ENCODE data around the gene TMEM107.
A peak's percentile ranks its signal among the peaks of the same experiment; 100 is the strongest.

TMEM107 gene

DNA sequence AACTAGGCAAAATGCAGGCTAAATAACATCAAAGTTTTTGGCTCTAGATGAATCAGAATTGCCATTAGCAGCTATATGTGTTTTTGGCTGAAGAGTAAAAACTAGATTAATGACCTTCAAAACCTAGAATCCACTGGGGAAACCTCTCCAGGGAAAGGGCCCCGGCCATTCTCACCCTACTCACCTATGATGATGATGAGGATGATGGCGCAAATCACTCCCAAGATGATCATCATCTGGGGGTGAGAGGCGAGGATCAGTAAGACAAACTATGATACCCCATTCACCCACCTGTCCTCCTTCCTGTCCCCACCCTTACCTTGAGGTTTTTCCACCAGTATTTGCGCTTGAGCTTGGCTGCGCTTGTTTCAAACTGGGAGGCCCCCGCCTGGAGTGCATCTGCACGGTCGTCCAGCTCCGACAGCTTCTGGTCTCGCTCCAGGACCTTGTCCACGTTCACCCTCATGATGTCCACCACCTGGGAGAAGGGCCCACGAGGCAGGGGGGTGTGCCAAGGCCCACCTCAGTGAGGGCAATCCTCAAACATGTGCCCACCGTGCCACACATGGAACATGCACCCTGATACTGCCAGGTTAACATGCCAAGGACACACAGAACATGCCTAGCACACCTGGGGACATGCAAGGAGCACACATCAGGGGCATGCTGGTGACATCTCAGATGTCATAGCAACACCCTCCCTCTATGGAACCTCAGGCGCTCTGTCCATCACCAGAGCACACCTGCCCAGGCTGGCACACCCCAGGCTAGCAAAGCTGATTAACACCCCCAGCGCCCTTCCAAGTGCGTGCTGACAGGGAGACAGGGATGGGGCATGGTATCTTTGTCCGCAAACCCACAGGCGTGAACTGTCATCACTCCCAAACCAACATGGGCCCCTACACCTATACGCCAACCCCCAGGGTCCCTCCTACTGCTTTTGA, 14.6 kb downstream of the TMEM107 start:
- no peak for DNase-seq

DNA sequence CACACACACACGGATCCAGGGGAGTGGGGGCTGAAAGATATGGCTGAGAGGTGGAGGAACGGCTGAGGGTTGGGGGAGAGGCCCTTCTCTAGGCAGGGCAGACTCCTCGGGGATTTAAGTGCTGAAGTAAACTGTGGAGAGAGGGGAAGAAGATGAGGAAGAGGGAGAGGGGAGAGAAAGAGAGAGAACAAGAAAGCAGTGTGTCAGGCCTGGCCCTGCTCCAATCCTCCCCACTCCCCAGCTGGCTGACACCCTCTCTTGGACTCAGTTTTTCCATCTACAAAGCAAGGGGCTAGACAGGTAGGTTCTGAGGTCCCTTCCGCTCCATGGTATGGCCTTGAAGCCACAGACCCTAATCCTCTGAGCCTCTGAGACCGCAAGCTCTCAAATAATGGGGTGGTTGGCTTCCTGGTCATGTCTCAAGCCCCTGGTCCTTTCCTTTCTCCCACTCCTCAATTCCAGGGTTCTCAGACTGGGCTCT, 15.4 kb downstream of the TMEM107 start:
- DNase-seq = no peak

DNA sequence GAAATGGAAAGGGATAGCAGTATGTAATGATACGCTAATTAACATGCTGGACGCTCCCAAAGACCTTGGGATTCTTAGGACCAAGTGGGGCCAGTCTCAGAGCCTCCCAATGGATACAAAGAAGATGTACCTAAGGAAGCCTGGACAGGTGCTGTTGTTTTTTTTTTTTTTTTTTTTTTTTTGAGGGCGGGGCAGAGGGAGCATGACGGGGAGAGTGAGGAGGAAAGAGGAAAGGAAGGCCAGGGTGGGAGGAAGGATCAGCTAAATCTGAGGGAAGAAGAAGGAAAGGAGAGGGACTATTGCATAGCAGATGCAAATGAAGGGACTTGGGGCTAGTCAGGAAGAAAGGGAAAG, 16.0 kb downstream of the TMEM107 start:
- no peak for DNase-seq

DNA sequence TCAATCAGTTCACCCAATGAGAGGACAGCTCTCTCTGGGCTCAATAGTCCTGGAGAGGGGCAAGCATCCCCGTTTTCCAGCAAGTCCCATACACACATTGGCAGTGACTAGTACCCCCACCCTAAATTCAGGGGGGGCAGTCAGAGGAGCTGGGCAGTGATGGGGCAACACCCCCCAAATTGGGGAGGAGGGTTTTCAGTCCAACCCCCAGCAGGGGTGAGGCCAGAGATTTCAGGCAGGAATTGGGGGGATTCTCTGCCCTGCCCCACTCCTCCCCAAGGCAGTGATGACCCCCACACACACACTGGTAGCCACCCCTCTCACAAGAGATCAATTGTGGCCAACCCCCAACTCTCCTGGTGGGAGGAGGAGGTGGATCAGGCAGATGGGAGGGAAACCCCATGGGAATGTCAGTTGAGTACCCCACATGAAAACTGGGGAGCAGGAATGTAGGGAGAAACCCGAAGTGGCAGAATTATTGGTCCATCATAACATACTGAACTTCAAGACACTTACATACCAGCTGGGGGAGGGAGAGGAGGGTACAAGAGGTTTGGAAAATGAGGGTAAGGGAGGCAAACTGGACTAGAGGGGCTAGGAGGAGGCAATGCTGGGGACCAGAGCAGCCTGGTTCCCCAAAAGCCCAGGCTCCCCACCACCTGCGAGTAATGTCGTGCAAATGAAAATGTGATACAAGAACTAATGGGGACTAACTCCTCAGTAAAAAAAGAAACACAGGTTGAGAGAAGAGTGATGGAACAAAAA, 16.5 kb downstream of the TMEM107 start:
- DNase-seq = no peak

DNA sequence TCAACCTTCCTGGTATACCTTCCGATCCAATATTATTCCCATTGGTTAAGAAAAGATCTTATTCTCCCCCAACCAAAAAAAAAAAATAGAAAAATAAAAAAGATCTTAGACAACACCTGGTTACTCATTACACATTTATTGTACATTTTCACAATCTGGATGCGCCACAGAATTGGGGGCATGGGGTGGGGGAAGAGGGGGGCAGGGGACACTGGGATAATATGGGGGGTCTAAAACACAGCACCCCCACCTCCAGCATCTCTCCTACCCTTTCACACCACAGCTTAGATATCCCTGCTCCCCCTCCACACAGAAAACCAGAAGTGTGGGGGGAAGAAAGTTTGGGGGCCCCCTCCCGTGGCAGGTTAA, 17.2 kb downstream of the TMEM107 start:
- DNase-seq = no peak

DNA sequence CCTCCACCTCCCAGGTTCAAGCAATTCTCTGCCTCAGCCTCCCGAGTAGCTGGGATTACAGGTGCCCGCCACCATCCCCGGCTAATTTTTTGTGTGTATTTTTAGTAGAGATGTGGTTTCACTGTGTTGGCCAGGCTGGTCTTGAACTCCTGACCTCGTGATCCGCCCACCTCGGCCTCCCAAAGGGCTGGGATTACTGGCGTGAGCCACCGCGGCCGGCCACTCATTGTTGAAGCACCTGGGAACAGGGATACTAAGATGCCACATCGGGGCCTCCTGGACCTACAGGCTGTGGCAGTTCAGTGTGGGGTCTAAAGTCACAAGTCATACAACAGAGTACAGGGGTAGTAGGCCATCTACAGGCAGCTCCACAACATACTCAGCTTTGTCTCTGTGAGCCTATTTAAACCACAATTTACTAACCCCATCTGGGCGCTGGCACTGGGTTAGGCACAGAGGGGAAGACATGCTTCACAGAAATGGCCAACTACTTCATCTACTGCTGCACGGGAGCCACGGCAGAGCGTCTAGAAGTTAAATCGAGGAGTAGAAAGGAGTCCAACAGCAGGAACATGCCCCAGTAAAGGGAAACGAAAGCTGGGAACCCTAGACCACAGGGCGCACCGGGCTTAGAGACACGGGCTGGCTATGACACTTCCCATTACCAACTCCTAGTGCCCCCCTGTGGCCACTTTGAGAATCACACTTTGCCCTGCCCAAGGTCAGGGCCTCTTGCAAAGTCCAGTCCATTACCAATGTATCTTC, 17.7 kb downstream of the TMEM107 start:
- peak; percentile 75 for DNase-seq

DNA sequence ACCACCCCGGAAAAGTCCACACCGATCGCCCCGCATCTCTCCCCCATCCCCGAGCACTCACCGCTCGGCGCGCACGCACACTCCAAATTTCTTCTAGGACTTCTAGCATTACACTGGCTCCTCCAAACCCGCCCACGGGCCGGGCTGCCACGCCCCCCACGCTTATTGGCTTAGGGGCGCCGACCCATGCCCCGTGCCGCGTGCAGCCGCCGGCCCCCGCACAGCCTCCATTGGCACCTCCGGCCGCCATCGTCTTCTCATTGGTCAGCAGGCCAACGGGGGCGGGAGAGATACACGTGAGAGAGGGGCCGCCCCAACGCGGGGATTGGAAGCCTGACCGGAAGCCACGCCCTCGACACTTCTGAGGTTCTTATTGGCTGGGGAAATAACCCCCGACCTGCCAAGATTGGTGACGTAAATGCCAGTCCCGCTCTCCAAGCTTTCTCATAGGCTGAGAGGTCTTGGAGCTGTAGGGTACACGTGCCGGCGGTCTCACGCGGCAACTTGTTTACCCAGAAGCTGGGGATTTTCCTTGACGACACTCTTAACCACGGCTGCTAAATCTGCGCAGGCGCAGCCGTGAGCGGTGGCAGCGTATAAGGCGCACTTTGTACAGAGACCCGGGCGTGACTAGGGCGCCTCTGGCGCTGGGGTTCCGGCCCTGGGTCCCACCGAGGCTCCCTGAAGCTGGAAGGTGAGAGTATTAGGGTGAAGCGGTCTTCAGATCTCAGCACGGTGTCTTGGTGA, 19.8 kb downstream of the TMEM107 start:
- DNase-seq = peak; percentile 100

DNA sequence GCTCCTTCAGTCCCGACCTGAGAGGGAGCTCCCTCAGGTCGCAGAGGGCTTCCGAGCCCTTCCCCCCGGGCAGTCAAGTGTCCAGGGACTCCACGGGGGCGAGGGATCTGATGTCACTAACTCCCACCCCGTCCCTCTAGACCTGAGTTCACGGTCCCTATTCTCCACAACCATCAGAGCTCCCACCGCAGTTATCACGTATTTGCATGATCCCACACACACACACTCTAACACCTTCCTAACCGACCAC, 20.3 kb downstream of the TMEM107 start:
- DNase-seq = no peak

DNA sequence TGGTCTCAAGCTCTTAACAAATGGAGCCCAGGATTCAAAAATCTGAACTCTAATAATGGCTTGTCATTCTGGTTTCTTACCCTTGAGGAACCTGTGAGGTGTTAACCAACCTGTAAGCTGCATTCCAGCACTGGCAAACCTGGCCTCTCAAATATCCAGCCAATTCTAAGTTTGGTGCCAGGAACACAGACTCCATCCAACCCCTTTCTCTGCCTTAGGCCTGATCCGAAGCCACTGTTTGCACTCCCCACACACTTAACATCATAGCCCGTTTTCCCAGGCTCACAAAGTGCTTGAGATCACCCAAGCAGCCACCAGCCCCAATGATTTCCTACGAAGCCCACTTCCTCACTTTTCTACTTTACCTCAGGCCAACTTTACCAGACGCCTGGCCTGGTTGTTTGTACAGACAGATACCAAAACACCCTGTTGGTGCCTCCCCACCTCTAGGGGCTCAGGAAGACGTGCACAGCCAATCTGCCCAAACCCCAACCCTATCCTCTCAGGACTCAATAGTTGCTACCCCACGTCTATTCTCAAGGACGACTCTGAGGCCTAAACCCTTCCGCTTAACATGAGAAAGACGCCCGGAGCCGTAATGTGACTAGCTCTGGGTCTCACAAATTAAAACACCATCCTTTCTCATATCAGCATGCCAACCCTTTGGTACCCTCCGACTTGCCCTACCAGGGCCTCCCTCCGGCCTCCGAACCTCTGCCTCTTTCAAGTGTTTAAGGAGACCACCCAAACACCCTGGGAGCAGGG, 20.8 kb downstream of the TMEM107 start:
- no peak for DNase-seq

DNA sequence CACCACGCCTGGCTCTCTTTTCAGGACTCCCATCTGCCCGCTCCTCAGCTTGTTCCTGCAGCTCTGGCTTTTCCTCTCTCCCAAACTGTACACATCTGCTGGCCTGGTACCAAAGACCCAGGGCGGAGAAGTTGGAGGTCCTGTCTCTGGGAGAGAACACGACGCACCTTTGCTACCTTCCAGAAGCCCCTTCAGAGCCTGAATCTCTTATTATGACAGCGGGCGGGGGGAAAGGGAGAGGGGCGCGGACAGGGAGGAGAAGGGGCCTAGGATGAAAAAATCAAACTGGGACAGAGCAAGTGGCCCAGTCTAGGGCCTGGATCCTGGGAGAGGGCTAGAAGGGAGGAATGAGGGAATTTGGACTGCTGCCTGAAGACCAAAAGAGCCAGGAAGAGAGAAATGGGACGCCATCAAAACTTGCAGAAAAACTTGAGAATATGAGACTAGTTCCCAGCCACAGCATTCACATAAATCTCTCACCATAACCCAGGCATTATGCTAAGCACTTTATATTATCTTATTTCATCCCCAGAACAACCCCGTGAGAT, 21.5 kb downstream of the TMEM107 start:
- DNase-seq = no peak

DNA sequence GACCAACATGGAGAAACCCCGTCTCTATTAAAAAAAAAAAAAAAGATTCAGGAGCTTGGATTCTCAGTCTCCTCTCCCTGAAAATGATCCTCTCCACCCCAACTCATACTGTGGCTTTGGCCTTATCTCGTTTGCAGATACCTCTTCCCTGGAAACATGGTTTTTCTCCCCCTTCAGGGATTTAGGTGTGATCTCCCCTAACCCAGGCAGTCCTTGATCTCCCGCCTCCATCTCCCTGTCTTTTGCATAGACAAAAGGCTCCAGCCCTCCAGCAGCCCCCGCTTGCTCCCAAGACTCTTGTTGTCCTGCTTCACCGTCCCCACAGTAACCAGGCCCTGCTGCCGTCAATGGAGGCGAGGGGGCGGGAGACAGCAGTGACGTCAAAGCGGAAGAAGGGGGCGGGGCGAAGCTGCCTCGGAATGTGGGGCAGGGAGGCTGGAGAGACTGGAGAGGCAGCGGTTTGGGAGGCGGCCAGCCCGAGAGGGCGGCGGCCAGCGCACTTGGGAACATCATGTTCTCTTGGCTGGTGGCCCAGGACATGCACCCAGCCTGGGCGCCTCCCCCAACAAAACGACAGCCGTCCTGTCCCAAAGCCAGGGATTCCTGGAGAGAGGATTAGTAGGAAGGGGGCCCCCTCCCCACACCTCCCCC, 22.1 kb downstream of the TMEM107 start:
- peak; percentile 95 for DNase-seq

DNA sequence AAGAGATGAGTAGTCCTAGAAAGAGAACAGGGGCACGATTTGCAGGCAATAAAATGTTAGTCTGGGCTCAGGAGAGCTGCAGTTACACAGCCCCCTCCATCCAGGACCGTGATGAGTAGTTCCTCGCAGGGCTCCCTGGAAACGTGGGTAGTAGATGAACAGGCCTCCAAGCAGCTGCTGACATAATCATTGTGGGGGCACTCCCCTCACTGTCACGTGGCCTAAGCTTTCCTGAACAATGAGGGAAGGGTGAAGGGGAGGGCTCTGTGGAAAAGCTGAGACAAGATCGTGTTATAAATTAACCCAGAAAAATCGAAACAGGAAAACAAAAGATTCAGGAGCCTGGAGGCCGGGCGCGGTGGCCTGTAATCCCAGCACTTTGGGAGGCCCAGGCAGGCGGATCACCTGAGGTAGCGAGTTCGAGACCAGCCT, 22.6 kb downstream of the TMEM107 start:
- DNase-seq = peak; percentile 18

DNA sequence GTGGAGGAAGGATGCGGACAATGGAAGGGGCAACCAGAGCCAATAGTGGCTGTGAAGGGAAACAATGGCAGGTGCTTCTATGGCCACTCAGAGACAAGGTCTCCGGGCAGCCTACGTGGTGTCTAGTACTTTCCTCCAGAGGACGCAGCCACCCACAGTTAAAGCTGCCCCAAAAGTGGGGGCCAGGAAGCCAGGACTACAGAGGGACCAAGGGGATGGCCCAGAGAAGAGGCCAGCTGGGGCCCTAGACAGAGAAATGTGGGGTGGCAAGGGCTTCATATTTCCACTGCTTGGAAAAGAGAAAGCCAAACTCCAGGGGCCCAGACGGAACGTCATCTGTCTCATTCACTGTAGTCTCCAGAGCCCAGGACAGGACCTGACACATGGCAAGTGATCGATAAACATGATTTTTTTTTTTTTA, 23.1 kb downstream of the TMEM107 start:
- DNase-seq = no peak

DNA sequence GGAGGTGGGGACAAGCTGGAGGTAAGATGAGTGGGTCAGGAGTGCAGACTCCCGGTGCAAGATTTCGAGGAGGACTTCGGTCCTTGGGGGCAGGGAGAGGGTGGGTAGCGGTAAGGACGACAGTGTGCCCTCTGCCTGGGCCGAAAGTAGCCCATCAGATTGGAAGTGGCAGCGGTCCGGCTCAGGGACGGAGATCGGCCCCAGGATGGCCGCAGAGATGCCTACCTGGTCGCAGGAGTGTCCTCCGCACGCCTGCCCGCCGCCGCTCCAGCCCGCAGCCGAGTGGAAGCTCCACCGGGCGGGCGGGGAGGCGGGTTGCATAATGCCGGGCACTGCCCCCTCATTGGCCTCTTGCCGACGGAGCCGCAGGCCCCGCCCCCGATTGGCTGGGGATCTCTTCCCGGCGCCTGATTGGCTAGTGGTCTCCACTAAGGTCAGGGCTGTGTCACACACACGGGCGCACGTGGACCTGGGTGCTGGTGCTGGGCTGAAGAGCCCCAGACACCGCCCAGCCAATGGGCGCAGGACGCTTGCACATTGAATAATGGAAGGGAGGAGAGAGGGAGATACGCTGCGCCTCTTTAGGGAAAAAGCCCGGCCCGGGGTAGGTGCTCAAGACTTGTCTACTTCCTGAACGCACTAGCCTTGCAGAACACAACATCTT, 23.9 kb downstream of the TMEM107 start, which contains the start of gene PER1:
Gene PER1 (minus strand): TSS at position 293 of the 664 bp plus-strand sequence. CDS start 1,698 bp downstream, outside the sequence.
- DNase-seq = peak; percentile 22

DNA sequence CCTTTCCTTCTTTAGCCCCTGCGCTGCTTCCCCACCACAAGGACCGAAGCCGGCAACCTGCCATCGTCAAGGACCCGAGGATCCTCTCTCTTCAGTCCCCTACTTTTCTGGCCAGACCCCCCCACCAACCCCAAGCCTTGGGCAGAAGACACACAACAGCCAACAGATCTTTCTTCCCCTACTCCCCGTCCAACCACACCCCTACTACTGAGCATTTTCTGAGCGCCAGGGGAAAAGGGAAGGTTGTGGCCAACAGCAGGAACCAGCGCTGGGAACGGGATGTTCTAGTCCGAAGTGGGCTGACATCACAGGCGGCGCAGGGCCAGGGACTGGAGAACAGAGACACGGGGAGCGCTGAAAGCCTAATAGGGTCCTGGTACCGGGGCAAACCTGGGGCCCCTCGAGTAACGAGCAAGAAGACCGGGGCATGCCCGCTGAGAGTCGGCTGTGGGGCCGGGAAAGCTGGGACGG, 24.5 kb downstream of the TMEM107 start:
- no peak for DNase-seq

DNA sequence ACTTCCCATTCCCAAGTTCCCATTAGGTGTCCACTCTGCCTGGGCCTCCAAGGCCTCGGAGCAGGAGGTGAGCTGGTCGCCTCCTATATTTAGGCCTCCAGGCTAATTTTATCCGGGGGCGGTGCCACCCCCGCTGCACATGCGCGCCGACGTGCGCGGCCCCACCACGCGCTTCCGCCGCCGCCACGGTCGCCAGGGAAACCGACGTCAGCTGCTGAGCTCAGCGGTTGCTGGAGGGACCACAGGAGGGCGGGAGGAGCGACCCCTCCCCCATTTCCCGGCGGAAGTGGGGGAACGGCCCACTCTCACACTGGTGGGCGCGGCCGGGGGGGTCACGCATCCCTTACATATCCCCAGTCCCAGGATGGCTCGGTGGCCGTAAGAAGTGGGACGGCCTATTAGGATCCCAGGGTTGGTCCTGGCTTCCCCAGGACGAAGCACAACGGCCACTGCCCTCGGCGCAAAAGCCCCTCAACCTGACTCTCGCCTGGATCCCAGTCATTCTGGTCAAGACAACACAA, 25.0 kb downstream of the TMEM107 start:
- DNase-seq = peak; percentile 14

DNA sequence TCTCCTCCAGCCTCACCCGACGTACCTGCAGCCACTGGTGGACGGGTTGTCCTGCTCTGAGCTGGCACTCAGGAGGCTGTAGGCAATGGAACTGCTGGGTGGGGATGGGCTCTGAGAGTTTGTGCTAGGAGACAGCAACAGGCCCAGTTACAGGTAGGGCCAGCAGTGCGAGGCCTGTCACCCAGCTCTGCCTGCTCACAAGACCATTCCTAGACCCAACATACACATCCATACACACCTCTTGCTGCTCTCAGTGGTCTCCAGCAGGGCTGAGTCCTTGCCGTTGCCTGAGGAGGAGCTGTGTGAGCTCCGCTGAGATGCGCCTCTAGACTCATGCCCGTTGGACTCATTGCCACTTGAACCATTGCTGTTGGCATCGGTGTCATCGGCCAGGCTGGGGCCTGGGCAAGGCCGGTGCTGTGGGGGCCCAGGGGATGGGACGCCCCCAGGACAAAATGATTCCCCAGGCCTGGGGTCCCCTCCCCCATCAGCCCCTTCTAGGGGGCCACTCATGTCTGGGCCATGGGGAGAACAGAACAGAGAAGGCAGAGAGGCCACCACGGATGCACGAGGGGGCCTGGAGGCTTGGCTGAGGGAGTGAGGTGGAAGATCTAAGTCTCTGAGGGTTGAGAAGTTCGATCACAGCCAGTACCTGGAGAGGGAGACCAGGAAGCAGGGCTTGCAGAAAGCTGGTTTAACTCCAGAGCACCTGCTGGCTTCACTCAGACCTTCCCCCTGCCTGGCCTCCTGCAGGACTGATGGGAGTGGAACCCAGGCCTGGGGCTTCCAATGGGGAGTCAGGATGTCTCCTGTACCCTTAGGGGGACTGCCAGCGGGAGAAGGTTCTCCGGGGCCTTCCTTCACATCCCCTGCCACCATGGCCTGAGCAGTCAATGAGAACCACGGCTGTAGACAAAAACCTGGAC, 25.7 kb downstream of the TMEM107 start:
- DNase-seq = no peak

DNA sequence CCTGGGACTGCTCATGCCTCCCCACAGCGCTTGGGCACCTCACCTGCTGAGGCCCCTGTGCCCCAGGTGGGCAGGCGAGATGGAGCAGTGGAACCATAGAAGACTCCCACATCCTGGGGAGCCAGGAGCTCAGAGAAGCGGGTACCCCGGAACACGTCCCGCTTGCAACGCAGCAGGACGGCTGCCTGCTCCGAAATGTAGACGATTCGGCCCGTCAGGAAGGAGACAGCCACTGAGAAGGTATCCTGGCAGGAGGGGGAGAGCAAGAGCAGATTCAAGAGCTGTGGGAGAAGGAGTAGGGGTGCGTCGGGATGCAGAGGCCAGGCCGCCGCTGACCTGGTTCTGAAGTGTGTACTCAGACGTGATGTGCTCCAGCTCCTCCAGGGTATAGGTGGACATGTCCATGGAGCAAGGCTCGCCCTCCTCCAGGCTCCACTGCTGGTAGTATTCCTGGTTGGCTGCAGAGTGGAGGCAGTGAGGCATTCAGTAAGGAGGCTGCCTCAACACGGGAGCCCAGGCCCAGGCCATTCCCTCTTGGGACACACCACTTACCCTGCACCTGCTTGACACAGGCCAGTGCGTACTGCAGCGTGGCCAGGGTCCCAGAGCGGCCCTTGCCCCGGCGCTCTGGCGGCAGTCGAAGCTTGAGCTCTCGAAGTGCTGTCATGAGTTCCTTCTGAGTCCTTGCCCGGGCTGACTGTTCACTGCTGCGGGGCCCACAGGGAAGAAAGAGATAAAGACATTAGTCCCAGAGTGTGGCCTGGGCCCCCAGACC, 26.6 kb downstream of the TMEM107 start:
- no peak for DNase-seq
